BLaER1 treated with 17β-estradiol and CSF1 and Interleukin-3, amounts not matched to agents 10 nM and 100 nM (cell line): Measurements from ENCODE around the gene WT1.

ENCODE experiments used
- H3K27ac ChIP-seq, 11 experiments: shearing (Covaris generic); formaldehyde crosslinking; 2 replicates each; pipeline ENCODE4 v1.8.1; 2022
- H3K27me3 ChIP-seq, 11 experiments: shearing (Covaris generic); formaldehyde crosslinking; 2 replicates each; pipeline ENCODE4 v1.8.1; 2022
- H3K36me3 ChIP-seq, 11 experiments: shearing (Covaris generic); formaldehyde crosslinking; 2 replicates each; pipeline ENCODE4 v1.8.1; 2022
- H3K4me1 ChIP-seq, 10 experiments: shearing (Covaris generic); formaldehyde crosslinking; 2 replicates each; pipeline ENCODE4 v1.8.1; 2022
- H3K4me2 ChIP-seq, 11 experiments: shearing (Covaris generic); formaldehyde crosslinking; 2 replicates each; pipeline ENCODE4 v1.8.1; 2022
- H3K4me3 ChIP-seq, 10 experiments: shearing (Covaris generic); formaldehyde crosslinking; 2 replicates each; pipeline ENCODE4 v1.8.1; 2022
- H3K9ac ChIP-seq, 11 experiments: shearing (Covaris generic); formaldehyde crosslinking; 2 replicates each; pipeline ENCODE4 v1.8.1; 2022
- H3K9me3 ChIP-seq, 11 experiments: shearing (Covaris generic); formaldehyde crosslinking; replicated peaks in 1 of 11; 2 replicates each; pipeline ENCODE4 v1.8.1; 2022
- H4K20me1 ChIP-seq, 11 experiments: shearing (Covaris generic); formaldehyde crosslinking; 2 replicates each; pipeline ENCODE4 v1.8.1; 2022
- Cebpa-rat ChIP-seq, 11 experiments: shearing (Covaris generic); IDR thresholded peaks; 2 replicates each; pipeline ENCODE4 v1.8.1; 2022

Gene WT1

DNA sequence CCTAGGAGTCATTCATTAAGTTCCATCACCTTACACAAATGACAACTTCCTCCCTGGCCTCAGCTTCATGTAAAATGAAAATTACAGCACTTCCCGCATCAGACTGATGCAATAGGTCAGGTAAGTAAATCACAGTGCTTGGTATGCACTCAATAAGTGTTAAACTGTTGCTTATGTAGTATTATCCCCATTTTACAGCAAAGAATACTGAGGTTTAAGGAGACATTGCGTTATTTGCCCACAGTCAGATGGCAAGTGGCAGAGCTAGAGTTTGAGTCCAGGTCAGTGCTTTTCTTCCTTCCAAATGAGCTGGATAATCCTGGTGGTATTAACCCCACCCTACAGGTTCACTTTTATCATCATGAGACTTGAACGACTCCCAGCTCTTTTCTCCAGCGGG is 29.7 kb downstream of the WT1 start:
- Histone ChIP-seq H3K4me3 (no peak overlapping the region), H3K36me3 (no peaks in the 10 kb centered on the region), H3K9me3 (peaks cover 0 to 11% (median 0%) of the 10 kb centered on the region in 11 experiments; a peak in 4 of 22 replicates), H3K9ac (no peak overlapping the region), H3K4me2 (peak overlapping the region in 3 of 11 experiments; percentile 2 to 21 (median 9); a peak in 2 of 22 replicates), H3K27me3 (no peaks in the 10 kb centered on the region; a peak in 1 of 22 replicates), H3K4me1 (peaks cover 0 to 23% (median 5%) of the 10 kb centered on the region in 10 experiments; a peak in 11 of 20 replicates), H4K20me1 (no peaks in the 10 kb centered on the region), H3K27ac (no peak overlapping the region)
- TF ChIP-seq Cebpa-rat (IDR thresholded peaks at IDR 0.05), result no peak

DNA sequence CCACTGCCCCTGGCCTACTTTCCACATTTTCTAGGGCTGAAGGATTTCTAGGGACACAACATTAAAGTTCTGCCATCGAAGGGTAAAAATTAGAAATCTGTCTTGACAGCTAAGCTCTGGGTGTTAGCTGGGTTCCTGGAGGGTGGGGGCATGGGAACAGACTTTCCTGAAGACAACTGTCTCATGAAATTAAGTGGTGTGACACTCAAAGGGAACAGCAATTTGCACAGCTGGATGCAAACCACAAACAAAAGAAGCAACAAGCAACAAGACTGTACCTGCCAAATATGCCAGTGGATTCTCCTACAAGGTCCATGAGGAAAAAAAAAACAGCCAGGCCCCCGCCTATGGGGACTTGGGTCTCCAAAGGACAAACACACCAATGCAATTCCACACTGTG is 32.5 kb downstream of the WT1 start:
- no peak for TF ChIP-seq Cebpa-rat (IDR thresholded peaks at IDR 0.05)
- no peaks in the 10 kb centered on the region for H3K27me3 ChIP-seq

DNA sequence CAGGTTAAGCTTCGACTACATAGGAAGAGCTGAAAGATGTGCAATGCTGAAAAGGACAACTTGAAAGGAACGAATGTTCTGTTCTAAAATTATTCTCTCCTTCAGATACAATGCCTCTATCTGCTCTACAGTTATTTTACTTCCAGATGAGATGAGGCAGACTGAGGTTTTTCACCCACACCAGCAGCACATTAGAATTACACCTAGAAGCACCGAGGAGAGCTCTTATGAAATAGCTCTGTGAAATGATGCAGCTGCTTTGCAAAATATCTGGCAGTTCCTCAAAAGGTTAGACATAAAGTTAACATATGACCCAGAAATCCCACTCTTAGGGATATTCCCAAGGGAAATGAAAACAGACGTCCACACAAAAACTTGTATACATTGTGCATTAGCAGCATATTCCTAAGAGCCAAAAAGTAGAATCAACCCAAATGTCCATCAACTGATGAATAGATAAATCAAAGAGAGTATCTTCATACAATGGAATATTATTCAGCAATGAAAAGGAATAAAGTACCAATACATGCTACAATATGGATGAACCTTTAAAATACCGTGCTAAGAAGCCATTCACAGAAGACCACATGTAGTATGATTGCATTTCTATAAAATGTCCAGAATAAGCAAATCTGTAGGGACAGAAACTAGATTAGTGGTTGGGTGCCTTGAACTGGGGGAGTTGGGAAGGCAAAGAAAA is 34.5 kb downstream of the WT1 start:
- no peak for TF ChIP-seq Cebpa-rat (IDR thresholded peaks at IDR 0.05)
- no peaks in the 10 kb centered on the region for H3K27me3 ChIP-seq
- no peaks in the 10 kb centered on the region for H4K20me1 ChIP-seq
- no peaks in the 10 kb centered on the region for H3K36me3 ChIP-seq
- no peak overlapping the region for H3K4me3 ChIP-seq
- peak overlapping the region in 2 of 11 experiments; percentile 15 to 21; a peak in 3 of 22 replicates for H3K27ac ChIP-seq
- peaks cover 0 to 14% (median 0%) of the 10 kb centered on the region in 11 experiments; a peak in 6 of 22 replicates for H3K9me3 ChIP-seq
- no peak overlapping the region for H3K9ac ChIP-seq
- H3K4me1 ChIP-seq, result peaks cover 0 to 47% (median 30%) of the 10 kb centered on the region in 10 experiments; a peak in 16 of 20 replicates
- H3K4me2 ChIP-seq, result peak overlapping the region in 9 of 11 experiments; percentile 47 to 72 (median 60); a peak in 18 of 22 replicates

More for the DNA sequence above, 32.5 kb downstream of the WT1 start:
- Histone ChIP-seq H3K4me1 (peaks cover 0 to 37% (median 16%) of the 10 kb centered on the region in 10 experiments; a peak in 15 of 20 replicates), H3K27ac (no peak overlapping the region), H3K9ac (no peak overlapping the region), H3K36me3 (no peaks in the 10 kb centered on the region), H3K4me3 (no peak overlapping the region), H3K9me3 (peaks cover 0 to 11% (median 0%) of the 10 kb centered on the region in 11 experiments; a peak in 5 of 22 replicates), H4K20me1 (no peaks in the 10 kb centered on the region), H3K4me2 (peak overlapping the region in 5 of 11 experiments; percentile 19 to 36 (median 30); a peak in 5 of 22 replicates)

DNA sequence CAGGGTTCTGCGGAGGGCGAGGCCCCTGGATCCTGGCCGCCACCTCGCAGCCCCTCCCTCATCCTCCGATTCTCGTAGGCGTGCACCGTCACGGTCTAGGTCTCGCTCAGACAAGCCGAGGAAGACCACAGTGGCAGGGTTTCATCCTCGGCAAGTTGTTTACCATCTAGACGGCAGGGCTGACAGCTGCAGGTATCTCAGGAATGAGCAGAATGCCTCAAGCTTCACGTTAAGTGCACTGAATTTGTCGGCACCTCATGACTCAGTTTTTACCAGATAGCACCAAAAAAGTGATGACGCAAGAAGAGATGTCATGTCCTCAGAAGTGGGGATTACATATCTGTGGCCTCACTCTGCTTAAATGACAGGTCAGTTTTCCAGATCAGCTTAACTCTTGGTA is 35.1 kb downstream of the WT1 start:
- peak in 3 of 11 experiments; percentile 35 to 68 (median 58); a peak in 2 of 22 replicates for TF ChIP-seq Cebpa-rat (IDR thresholded peaks at IDR 0.05)
- no peaks in the 10 kb centered on the region for H4K20me1 ChIP-seq
- no peaks in the 10 kb centered on the region for H3K36me3 ChIP-seq
- peaks cover 0 to 14% (median 0%) of the 10 kb centered on the region in 11 experiments; a peak in 6 of 22 replicates for H3K9me3 ChIP-seq
- no peak overlapping the region for H3K9ac ChIP-seq
- no peaks in the 10 kb centered on the region for H3K27me3 ChIP-seq
- H3K4me2 ChIP-seq, result peak overlapping the region; percentile 26 to 72 (median 60)
- H3K4me3 ChIP-seq, result peak overlapping the region in 4 of 10 experiments; percentile 0 to 24 (median 6); a peak in 2 of 20 replicates
- peak overlapping the region in 2 of 11 experiments; percentile 15 to 21; a peak in 3 of 22 replicates for H3K27ac ChIP-seq
- H3K4me1 ChIP-seq, result peaks cover 0 to 51% (median 37%) of the 10 kb centered on the region in 10 experiments; a peak in 16 of 20 replicates

DNA sequence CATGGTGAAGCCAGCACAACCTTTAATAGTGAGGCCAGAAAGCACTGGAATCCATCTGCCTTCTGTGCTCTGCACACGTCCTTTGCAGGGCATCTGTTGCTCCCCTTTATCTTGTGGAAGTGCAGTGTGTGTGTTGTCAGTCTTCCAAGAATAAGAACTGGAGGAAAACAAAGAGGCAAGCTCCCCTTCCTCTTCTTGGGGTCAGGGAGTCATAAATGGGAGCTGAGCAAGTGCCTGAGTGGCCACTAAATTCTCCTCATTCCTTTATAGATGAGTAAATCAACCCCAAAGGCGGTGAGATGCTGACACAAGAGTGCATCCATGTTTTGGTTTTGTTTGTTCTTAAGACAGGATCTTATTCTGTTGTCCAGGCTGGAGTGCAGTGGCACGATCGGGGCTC is 38.3 kb downstream of the WT1 start:
- H3K27ac ChIP-seq, result 0 out of 22 replicates have a peak overlapping the region, but pooled peaks of 1 of the 11 experiments have one; percentile 52
- H3K4me2 ChIP-seq, result peak overlapping the region in 9 of 11 experiments; percentile 47 to 91 (median 83); a peak in 17 of 22 replicates
- no peaks in the 10 kb centered on the region for H3K36me3 ChIP-seq
- H3K4me1 ChIP-seq, result peaks cover 9 to 73% (median 65%) of the 10 kb centered on the region in 10 experiments
- H3K27me3 ChIP-seq, result no peaks in the 10 kb centered on the region
- peak overlapping the region in 3 of 10 experiments; percentile 40 to 58 (median 48); a peak in 4 of 20 replicates for H3K4me3 ChIP-seq
- TF ChIP-seq Cebpa-rat (IDR thresholded peaks at IDR 0.05), result no peak
- no peaks in the 10 kb centered on the region for H4K20me1 ChIP-seq
- H3K9ac ChIP-seq, result no peak overlapping the region
- peaks cover 0 to 14% (median 0%) of the 10 kb centered on the region in 11 experiments; a peak in 6 of 22 replicates for H3K9me3 ChIP-seq

DNA sequence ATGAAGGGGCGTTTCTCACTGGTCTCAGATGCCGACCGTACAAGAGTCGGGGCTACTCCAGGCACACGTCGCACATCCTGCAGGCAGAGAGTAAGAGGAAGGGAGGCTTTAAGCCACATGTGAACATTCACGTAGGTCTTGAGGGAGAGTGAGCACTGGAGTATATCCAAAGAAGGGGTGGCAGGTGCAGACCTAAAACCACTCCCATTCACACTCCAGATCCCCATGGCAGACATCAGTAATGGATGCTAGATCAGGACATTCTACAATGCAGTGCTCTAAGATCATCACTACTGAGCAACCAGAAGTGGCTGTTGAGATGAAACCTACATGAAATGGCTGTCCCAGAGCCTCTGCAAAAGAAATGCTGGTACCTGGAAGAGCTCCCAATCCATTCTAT is 39.0 kb downstream of the WT1 start:
- H3K27ac ChIP-seq, result peak overlapping the region in 4 of 11 experiments; percentile 0 to 53 (median 35); a peak in 5 of 22 replicates
- peak overlapping the region in 3 of 11 experiments; percentile 15 to 54 (median 50); a peak in 6 of 22 replicates for H3K9ac ChIP-seq

DNA sequence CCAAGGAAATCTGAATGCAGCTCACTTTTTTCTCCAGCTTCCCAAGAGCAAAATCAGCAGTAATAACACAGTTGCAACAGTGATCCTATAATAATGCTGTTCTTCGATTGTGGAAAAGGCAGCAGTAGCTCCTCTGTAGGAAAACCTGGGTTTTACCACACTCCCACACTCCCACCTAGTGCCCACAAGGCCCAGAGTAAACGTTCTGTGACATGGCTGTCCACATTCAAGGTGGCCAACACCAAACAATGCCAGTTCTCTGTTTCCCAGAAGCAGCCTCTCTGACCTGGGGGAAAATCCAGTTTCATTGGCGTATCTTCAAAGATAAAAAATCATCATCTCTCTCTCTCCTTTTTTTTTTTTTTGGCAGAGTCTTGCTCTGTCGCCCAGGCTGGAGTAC is 40.2 kb downstream of the WT1 start:
- Histone ChIP-seq H3K4me2 (peak overlapping the region in 8 of 11 experiments; percentile 68 to 91 (median 84); a peak in 15 of 22 replicates), H3K27ac (peak overlapping the region in 3 of 11 experiments; percentile 0 to 53 (median 52); a peak in 5 of 22 replicates), H3K27me3 (no peaks in the 10 kb centered on the region), H4K20me1 (no peaks in the 10 kb centered on the region), H3K4me3 (peak overlapping the region in 2 of 10 experiments; percentile 48 to 58; a peak in 2 of 20 replicates), H3K4me1 (peaks cover 12 to 85% (median 78%) of the 10 kb centered on the region in 10 experiments), H3K9ac (peak overlapping the region in 2 of 11 experiments; percentile 7 to 54; a peak in 2 of 22 replicates), H3K36me3 (no peaks in the 10 kb centered on the region), H3K9me3 (peaks cover 0 to 14% (median 0%) of the 10 kb centered on the region in 11 experiments; a peak in 2 of 22 replicates)
- TF ChIP-seq Cebpa-rat (IDR thresholded peaks at IDR 0.05), result no peak

More for the DNA sequence above, 39.0 kb downstream of the WT1 start:
- no peak for TF ChIP-seq Cebpa-rat (IDR thresholded peaks at IDR 0.05)
- H3K4me2 ChIP-seq, result peak overlapping the region; percentile 10 to 91 (median 78); a peak in 21 of 22 replicates
- H4K20me1 ChIP-seq, result no peaks in the 10 kb centered on the region
- peaks cover 0 to 14% (median 0%) of the 10 kb centered on the region in 11 experiments; a peak in 6 of 22 replicates for H3K9me3 ChIP-seq
- no peaks in the 10 kb centered on the region for H3K27me3 ChIP-seq
- no peaks in the 10 kb centered on the region for H3K36me3 ChIP-seq
- peak overlapping the region in 5 of 10 experiments; percentile 4 to 58 (median 40); a peak in 7 of 20 replicates for H3K4me3 ChIP-seq
- H3K4me1 ChIP-seq, result peaks cover 12 to 80% (median 72%) of the 10 kb centered on the region in 10 experiments

DNA sequence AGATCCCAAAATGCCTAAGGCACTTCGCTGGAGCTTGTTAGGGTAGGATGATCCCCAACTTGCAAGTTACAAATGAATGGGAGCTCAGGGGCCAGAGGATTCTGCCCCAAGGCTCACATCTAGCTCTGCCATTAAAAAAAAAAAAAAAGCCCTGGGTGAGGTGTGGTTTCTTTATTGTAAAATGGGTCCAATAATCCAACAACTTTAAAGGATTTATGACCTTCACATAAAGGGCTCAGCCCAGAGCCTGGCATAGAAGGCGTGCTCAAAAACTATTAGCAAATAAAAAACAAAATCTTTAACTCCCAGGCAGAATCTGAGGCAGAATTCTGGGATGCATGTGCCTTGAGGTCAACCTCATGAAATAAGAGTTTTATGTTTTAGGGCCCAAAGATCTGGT is 42.5 kb downstream of the WT1 start:
- Histone ChIP-seq H3K4me3 (peak overlapping the region in 1 of 10 experiments; percentile 28; a peak in 3 of 20 replicates), H4K20me1 (no peaks in the 10 kb centered on the region), H3K9me3 (peaks cover 0 to 11% (median 0%) of the 10 kb centered on the region in 11 experiments; a peak in 1 of 22 replicates), H3K4me2 (peak overlapping the region; percentile 50 to 91 (median 78)), H3K27ac (peak overlapping the region in 6 of 11 experiments; percentile 57 to 79 (median 76); a peak in 14 of 22 replicates), H3K27me3 (no peaks in the 10 kb centered on the region), H3K36me3 (no peaks in the 10 kb centered on the region), H3K4me1 (peaks cover 12 to 98% (median 93%) of the 10 kb centered on the region in 10 experiments), H3K9ac (peak overlapping the region in 6 of 11 experiments; percentile 23 to 68 (median 36); a peak in 7 of 22 replicates)
- no peak for TF ChIP-seq Cebpa-rat (IDR thresholded peaks at IDR 0.05)
